GM19452 (cell line): Measurements from ENCODE around the gene JAGN1.
A peak's percentile ranks its signal among the peaks of the same experiment; 100 is the strongest.
"Not testable (repeated sequence)": the region's sequence is repeated elsewhere in the genome, so short reads cannot be mapped to it uniquely, and the experiment has no call there.

ENCODE experiments used
- ATAC-seq: cut with Tn5 transposase; IDR thresholded peaks from one replicate; pipeline ENCODE4 v1.9.1; 2021; ENCODE audit not compliant: unreplicated experiment

Gene JAGN1

GRCh38 chr3:9916734-9917680, 26.6 kb downstream of the JAGN1 start, which contains the start of gene IL17RC:
TSS of gene IL17RC (plus strand) at chr3:9917098. CDS start at chr3:9917316, 218 bp downstream.
- no peak for ATAC-seq

- no peak for ATAC-seq
Observed at GRCh38 chr3:9917820-9918219, 27.4 kb downstream of the JAGN1 start.

GRCh38 chr3:9918261-9919038, 28.0 kb downstream of the JAGN1 start:
- ATAC-seq = no peak

- no peak for ATAC-seq
Observed at GRCh38 chr3:9928158-9928557, 37.7 kb downstream of the JAGN1 start.

GRCh38 chr3:9930804-9931418, 40.5 kb downstream of the JAGN1 start:
- ATAC-seq = no peak

GRCh38 chr3:9932535-9932842, 42.1 kb downstream of the JAGN1 start:
- ATAC-seq = no peak

- ATAC-seq = peak; percentile 73
Observed at GRCh38 chr3:9932843-9933560, 42.6 kb downstream of the JAGN1 start.

- ATAC-seq = peak; percentile 86
Observed at GRCh38 chr3:9933561-9934234, 43.3 kb downstream of the JAGN1 start, which contains the start of gene CRELD1. TSS of gene CRELD1 (plus strand) at chr3:9933834. CDS start at chr3:9934439, 605 bp downstream.

- ATAC-seq = no peak
Observed at GRCh38 chr3:9934235-9934621, 43.8 kb downstream of the JAGN1 start.

- ATAC-seq = no peak
Observed at GRCh38 chr3:9934993-9935392, 44.6 kb downstream of the JAGN1 start.

- ATAC-seq = no peak
Observed at GRCh38 chr3:9935966-9936510, 45.6 kb downstream of the JAGN1 start.

- no peak for ATAC-seq
Observed at GRCh38 chr3:9937486-9938238, 47.3 kb downstream of the JAGN1 start.

- no peak for ATAC-seq
Observed at GRCh38 chr3:9938966-9939365, 48.6 kb downstream of the JAGN1 start.

- not testable (repeated sequence) for ATAC-seq
Observed at GRCh38 chr3:9939906-9940305, 49.5 kb downstream of the JAGN1 start.

- ATAC-seq = no peak
Observed at GRCh38 chr3:9940746-9941145, 50.3 kb downstream of the JAGN1 start.

- ATAC-seq = no peak
Observed at GRCh38 chr3:9942164-9942563, 51.8 kb downstream of the JAGN1 start.

GRCh38 chr3:9942934-9943690, 52.7 kb downstream of the JAGN1 start:
- ATAC-seq = no peak
